OCI-LY3 (cell line): ENCODE results near the gene BAIAP2L1.
"Not testable (repeated sequence)": the region's sequence is repeated elsewhere in the genome, so short reads cannot be mapped to it uniquely, and the experiment has no call there.

ENCODE experiments used
- H2AFZ ChIP-seq: fragments of 200-600, 300-600 bp; shearing (Covaris generic); 2 replicates; pipeline ENCODE4 v1.6.0; 2014; ENCODE audit warnings: antibody characterized with exemption, low read depth, low read length
- H3K27ac ChIP-seq: fragments of 200-600, 300-600 bp; sonication (generic); 2 replicates; pipeline ENCODE4 v1.5.1; 2014; ENCODE audit warnings: mild to moderate bottlenecking, low read length, moderate library complexity, mixed read lengths
- H3K27me3 ChIP-seq: fragments of 200-600, 300-600 bp; sonication (generic); 2 replicates; pipeline ENCODE4 v1.6.1; 2014; ENCODE audit warnings: low read depth, low read length, mixed read lengths
- H3K36me3 ChIP-seq: fragments of 200-600, 300-600 bp; sonication (generic); replicated peaks from 2 replicates; pipeline ENCODE3; 2014; ENCODE audit warnings: low read depth, low read length, mixed read lengths
- H3K4me1 ChIP-seq: fragments of 300-600, 200-600 bp; sonication (generic); 2 replicates; pipeline ENCODE4 v1.6.1; 2014; ENCODE audit warnings: low read length, mixed read lengths
- H3K4me2 ChIP-seq: fragments of 200-600, 300-600 bp; sonication (generic); 2 replicates; pipeline ENCODE4 v1.6.1; 2014; ENCODE audit warnings: low read length, mixed read lengths
- H3K4me3 ChIP-seq: fragments of 300-600, 200-600 bp; sonication (generic); 2 replicates; pipeline ENCODE4 v1.5.1; 2014; ENCODE audit warnings: antibody characterized with exemption, mild to moderate bottlenecking, low read length, moderate library complexity
- H3K79me2 ChIP-seq: fragments of 300-600, 200-600 bp; shearing (Covaris generic); 2 replicates; pipeline ENCODE4 v1.6.1; 2014; ENCODE audit warnings: mild to moderate bottlenecking, low read length, mixed read lengths
- H3K9ac ChIP-seq: fragments of 300-600, 200-600 bp; shearing (Covaris generic); 2 replicates; pipeline ENCODE4 v1.6.0; 2014; ENCODE audit warnings: mild to moderate bottlenecking, low read length, moderate library complexity
- H3K9me3 ChIP-seq: fragments of 200-600, 300-600 bp; shearing (Covaris generic); 2 replicates; pipeline ENCODE4 v1.6.1; 2014; ENCODE audit warnings: low read length, mixed read lengths; ENCODE audit not compliant: insufficient read depth
- H4K20me1 ChIP-seq: fragments of 200-600, 300-600 bp; sonication (generic); 2 replicates; pipeline ENCODE4 v1.6.1; 2016; ENCODE audit warnings: low read length, mixed read lengths; ENCODE audit not compliant: insufficient read depth
- CTCF ChIP-seq: fragments of 200-600, 300-600 bp; sonication (generic); IDR thresholded peaks from 2 replicates; pipeline ENCODE4 v1.5.1; 2014; ENCODE audit warnings: antibody characterized with exemption, low read length, low read depth
- EZH2phosphoT487 ChIP-seq: fragments of 200-600 bp; shearing (Covaris generic); IDR thresholded peaks from 2 replicates; pipeline ENCODE4 v1.6.1; 2018; ENCODE audit warnings: antibody characterized with exemption, mixed run types, low read depth

The BAIAP2L1 gene

DNA sequence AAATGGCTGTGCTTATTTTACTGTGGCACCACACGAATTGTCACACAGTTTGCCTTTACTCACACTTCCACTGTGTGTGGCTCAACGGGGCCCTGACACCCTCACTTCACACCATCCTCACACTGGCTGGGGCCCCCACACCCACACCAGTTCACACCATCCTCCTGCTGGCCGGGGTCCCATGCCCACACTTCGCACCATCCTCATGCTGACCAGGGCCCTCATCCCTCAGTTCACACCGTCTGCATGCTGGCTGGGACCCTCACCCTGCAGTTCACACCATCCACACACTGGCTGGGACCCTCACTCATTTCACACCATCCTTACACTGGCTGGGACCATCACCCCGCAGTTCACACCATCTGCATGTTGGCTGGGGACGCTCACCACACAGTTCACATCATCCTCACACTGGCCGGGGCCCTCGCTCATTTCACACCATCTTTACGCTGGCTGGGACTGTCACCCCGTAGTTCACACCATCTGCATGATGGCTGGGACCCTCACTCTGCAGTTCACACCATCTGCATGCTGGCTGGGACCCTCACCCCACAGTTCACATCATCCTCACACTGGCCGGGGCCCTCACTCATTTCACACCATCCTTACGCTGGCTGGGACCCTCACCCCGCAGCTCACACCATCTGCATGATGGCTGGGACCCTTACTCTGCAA is 83.4 kb downstream of the BAIAP2L1 start:
- no peak for TF ChIP-seq CTCF
- TF ChIP-seq EZH2phosphoT487 = no peak
- Histone ChIP-seq H3K27ac (no peak overlapping the region), H4K20me1 (no peaks in the 10 kb centered on the region), H3K4me2 (no peak overlapping the region), H3K36me3 (no peaks in the 10 kb centered on the region), H3K79me2 (no peaks in the 10 kb centered on the region), H3K4me1 (peaks cover 7% of the 10 kb centered on the region; the same call in 1 of the 2 replicates), H2AFZ (no peak overlapping the region), H3K4me3 (no peak overlapping the region), H3K9ac (no peak overlapping the region), H3K27me3 (no peaks in the 10 kb centered on the region), H3K9me3 (no peaks in the 10 kb centered on the region)

- not testable (repeated sequence) for H3K27ac ChIP-seq, H3K79me2 ChIP-seq, H3K36me3 ChIP-seq, H4K20me1 ChIP-seq, H3K9me3 ChIP-seq, H3K9ac ChIP-seq, H3K4me3 ChIP-seq, H2AFZ ChIP-seq, H3K27me3 ChIP-seq, H3K4me2 ChIP-seq
- peaks cover 12% of the 10 kb centered on the region; the same call in 1 of the 2 replicates for H3K4me1 ChIP-seq
These were observed 84.8 kb downstream of the BAIAP2L1 start for GRCh38 chr7:98315994-98316527.

GRCh38 chr7:98315318-98315993 is 85.4 kb downstream of the BAIAP2L1 start:
- no peaks in the 10 kb centered on the region for H3K9me3 ChIP-seq
- H3K4me1 ChIP-seq = peaks cover 12% of the 10 kb centered on the region; the same call in 1 of the 2 replicates
- no peaks in the 10 kb centered on the region for H3K79me2 ChIP-seq
- no peak for TF ChIP-seq CTCF
- H3K9ac ChIP-seq = no peak overlapping the region
- H3K4me2 ChIP-seq = no peak overlapping the region
- no peak overlapping the region for H3K27ac ChIP-seq
- no peaks in the 10 kb centered on the region for H3K27me3 ChIP-seq
- H3K4me3 ChIP-seq = no peak overlapping the region
- no peaks in the 10 kb centered on the region for H4K20me1 ChIP-seq
- no peak overlapping the region for H2AFZ ChIP-seq
- no peaks in the 10 kb centered on the region for H3K36me3 ChIP-seq

GRCh38 chr7:98314469-98314868 is 86.4 kb downstream of the BAIAP2L1 start:
- Histone ChIP-seq H2AFZ (no peak overlapping the region), H3K27ac (no peak overlapping the region), H3K9ac (no peak overlapping the region), H4K20me1 (no peaks in the 10 kb centered on the region), H3K79me2 (no peaks in the 10 kb centered on the region), H3K9me3 (no peaks in the 10 kb centered on the region), H3K4me1 (peaks cover 12% of the 10 kb centered on the region; the same call in 1 of the 2 replicates), H3K36me3 (no peaks in the 10 kb centered on the region), H3K27me3 (no peaks in the 10 kb centered on the region), H3K4me2 (no peak overlapping the region), H3K4me3 (no peak overlapping the region)
- no peak for TF ChIP-seq EZH2phosphoT487
- TF ChIP-seq CTCF = no peak
